ENCODE data around the gene TSSK6.

The TSSK6 gene

DNA sequence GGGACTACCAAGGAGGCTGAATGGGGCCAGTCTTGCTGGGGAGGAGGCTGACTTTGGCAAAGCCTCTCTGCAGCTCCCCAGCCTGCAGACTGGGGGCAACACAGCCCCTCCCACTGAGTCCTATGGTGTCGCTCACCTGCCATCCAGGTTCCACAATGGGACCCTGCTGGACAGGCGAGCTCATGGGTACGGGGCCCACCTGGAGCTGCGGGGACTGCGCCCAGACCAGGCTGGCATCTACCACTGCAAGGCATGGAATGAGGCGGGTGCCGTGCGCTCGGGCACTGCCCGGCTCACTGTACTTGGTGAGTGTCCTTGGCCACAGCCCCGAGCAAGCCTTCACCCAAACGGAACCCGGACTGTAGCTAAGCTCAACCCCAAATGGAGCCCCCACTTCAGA, 27.8 kb upstream of the TSSK6 start:
- Histone ChIP-seq H3K4me1 (ENCODE audit: insufficient read depth, low read length, severe bottlenecking) (peaks cover 6% of the 10 kb centered on the region), H3K4me3 (ENCODE audit: low read depth, low read length, poor library complexity, severe bottlenecking) (no peak overlapping the region), H3K79me2 (ENCODE audit: insufficient read depth, low read length) (no peaks in the 10 kb centered on the region), H3K36me3 (ENCODE audit: insufficient read depth, low read length) (no peaks in the 10 kb centered on the region), H3K9ac (ENCODE audit: low read length) (no peak overlapping the region), H3K27me3 (ENCODE audit: insufficient read depth, low read length) (no peaks in the 10 kb centered on the region), H3K9me3 (ENCODE audit: low read length) (no peaks in the 10 kb centered on the region), H3K4me2 (ENCODE audit: low read length) (no peak overlapping the region), H3K9me2 (ENCODE audit: low read depth, low read length) (no peaks in the 10 kb centered on the region), H2AFZ (ENCODE audit: low read length) (no peak overlapping the region), H3F3A (ENCODE audit: insufficient read depth, low read length) (no peaks in the 10 kb centered on the region), H3K27ac (ENCODE audit: low read depth, low read length, poor library complexity, severe bottlenecking) (no peak overlapping the region), H4K20me1 (ENCODE audit: insufficient read depth, low read length) (no peaks in the 10 kb centered on the region)
- no peak for TF ChIP-seq EZH2 (IDR thresholded peaks at IDR 0.05; ENCODE audit: borderline replicate concordance, low read length)

DNA sequence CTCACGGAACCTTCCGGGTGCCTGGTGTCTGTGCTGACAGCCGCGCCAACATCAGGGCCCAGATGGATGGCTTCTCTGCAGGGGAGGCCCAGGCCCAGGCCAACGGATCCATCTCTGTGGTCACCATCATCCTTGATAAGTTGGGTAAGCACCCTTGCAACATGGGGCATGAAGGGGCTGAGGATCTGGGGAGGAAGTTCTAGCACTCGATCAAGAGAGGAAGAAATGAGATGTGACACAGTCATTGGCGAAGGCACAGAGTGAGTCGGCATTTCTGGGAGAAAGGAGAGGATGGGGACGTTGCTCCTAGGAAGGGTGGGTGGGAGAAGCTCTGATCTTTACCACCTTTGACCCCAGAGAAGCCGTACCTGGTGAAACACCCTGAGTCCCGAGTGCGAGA, 27.2 kb upstream of the TSSK6 start:
- Histone ChIP-seq H3K27ac (ENCODE audit: low read depth, low read length, poor library complexity, severe bottlenecking) (no peak overlapping the region), H2AFZ (ENCODE audit: low read length) (no peak overlapping the region), H3K4me1 (ENCODE audit: insufficient read depth, low read length, severe bottlenecking) (peaks cover 10% of the 10 kb centered on the region), H3K9me2 (ENCODE audit: low read depth, low read length) (no peaks in the 10 kb centered on the region), H3K4me3 (ENCODE audit: low read depth, low read length, poor library complexity, severe bottlenecking) (no peak overlapping the region), H3K27me3 (ENCODE audit: insufficient read depth, low read length) (no peaks in the 10 kb centered on the region), H3F3A (ENCODE audit: insufficient read depth, low read length) (no peaks in the 10 kb centered on the region), H3K9ac (ENCODE audit: low read length) (no peak overlapping the region), H3K4me2 (ENCODE audit: low read length) (no peak overlapping the region), H3K36me3 (ENCODE audit: insufficient read depth, low read length) (no peaks in the 10 kb centered on the region; the same call in 1 of the 2 replicates), H3K9me3 (ENCODE audit: low read length) (no peaks in the 10 kb centered on the region), H3K79me2 (ENCODE audit: insufficient read depth, low read length) (no peaks in the 10 kb centered on the region), H4K20me1 (ENCODE audit: insufficient read depth, low read length) (no peaks in the 10 kb centered on the region)
- no peak for TF ChIP-seq EZH2 (IDR thresholded peaks at IDR 0.05; ENCODE audit: borderline replicate concordance, low read length)
- TF ChIP-seq, protein P1, sequence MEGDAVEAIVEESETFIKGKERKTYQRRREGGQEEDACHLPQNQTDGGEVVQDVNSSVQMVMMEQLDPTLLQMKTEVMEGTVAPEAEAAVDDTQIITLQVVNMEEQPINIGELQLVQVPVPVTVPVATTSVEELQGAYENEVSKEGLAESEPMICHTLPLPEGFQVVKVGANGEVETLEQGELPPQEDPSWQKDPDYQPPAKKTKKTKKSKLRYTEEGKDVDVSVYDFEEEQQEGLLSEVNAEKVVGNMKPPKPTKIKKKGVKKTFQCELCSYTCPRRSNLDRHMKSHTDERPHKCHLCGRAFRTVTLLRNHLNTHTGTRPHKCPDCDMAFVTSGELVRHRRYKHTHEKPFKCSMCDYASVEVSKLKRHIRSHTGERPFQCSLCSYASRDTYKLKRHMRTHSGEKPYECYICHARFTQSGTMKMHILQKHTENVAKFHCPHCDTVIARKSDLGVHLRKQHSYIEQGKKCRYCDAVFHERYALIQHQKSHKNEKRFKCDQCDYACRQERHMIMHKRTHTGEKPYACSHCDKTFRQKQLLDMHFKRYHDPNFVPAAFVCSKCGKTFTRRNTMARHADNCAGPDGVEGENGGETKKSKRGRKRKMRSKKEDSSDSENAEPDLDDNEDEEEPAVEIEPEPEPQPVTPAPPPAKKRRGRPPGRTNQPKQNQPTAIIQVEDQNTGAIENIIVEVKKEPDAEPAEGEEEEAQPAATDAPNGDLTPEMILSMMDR (IDR thresholded peaks at IDR 0.05; ENCODE audit: low read length) = no peak

DNA sequence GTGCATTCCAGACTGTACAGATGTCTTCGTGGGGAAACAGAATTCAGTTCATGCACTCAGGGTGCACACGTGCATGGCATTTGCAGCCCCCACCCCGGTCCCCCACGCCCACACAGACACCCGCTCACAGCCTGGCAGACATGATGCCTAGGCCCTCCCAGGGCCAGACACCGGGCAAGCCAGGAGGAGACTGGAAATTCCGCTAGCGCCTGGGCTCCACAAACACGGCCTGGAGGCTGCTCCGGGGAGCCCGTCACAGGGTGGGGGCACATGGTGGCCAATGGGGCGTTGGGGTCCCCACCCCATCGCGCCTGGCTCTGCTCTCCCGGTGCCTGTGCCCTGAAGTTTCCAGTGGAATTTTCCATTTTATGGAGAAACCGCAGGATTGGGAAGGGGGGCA, 26.3 kb upstream of the TSSK6 start:
- H3K27ac ChIP-seq (ENCODE audit: low read depth, low read length, poor library complexity, severe bottlenecking) = no peak overlapping the region
- H3K27me3 ChIP-seq (ENCODE audit: insufficient read depth, low read length) = no peaks in the 10 kb centered on the region
- H4K20me1 ChIP-seq (ENCODE audit: insufficient read depth, low read length) = no peaks in the 10 kb centered on the region
- H3K9me2 ChIP-seq (ENCODE audit: low read depth, low read length) = no peaks in the 10 kb centered on the region
- no peaks in the 10 kb centered on the region for H3K9me3 ChIP-seq (ENCODE audit: low read length)
- H3K4me3 ChIP-seq (ENCODE audit: low read depth, low read length, poor library complexity, severe bottlenecking) = no peak overlapping the region
- no peaks in the 10 kb centered on the region; the same call in 1 of the 2 replicates for H3K36me3 ChIP-seq (ENCODE audit: insufficient read depth, low read length)
- no peaks in the 10 kb centered on the region for H3K79me2 ChIP-seq (ENCODE audit: insufficient read depth, low read length)
- H3F3A ChIP-seq (ENCODE audit: insufficient read depth, low read length) = no peaks in the 10 kb centered on the region
- H3K9ac ChIP-seq (ENCODE audit: low read length) = no peak overlapping the region
- no peak overlapping the region for H3K4me2 ChIP-seq (ENCODE audit: low read length)
- TF ChIP-seq EZH2 (IDR thresholded peaks at IDR 0.05; ENCODE audit: borderline replicate concordance, low read length) = no peak
- TF ChIP-seq, protein P1 (IDR thresholded peaks at IDR 0.05; ENCODE audit: low read length) = no peak
- peaks cover 10% of the 10 kb centered on the region for H3K4me1 ChIP-seq (ENCODE audit: insufficient read depth, low read length, severe bottlenecking)
- no peak overlapping the region for H2AFZ ChIP-seq (ENCODE audit: low read length)

All from OCI-LY1 (cell line).